Inflammatory macrophage treated with lipopolysaccharide for 4 hours (primary cell): Measurements from ENCODE around the gene DNAJC27.

ENCODE experiments used
- DNase-seq: peaks from one replicate; pipeline ENCODE4 v3.0.0-alpha.2; 2020

The DNAJC27 gene

DNA sequence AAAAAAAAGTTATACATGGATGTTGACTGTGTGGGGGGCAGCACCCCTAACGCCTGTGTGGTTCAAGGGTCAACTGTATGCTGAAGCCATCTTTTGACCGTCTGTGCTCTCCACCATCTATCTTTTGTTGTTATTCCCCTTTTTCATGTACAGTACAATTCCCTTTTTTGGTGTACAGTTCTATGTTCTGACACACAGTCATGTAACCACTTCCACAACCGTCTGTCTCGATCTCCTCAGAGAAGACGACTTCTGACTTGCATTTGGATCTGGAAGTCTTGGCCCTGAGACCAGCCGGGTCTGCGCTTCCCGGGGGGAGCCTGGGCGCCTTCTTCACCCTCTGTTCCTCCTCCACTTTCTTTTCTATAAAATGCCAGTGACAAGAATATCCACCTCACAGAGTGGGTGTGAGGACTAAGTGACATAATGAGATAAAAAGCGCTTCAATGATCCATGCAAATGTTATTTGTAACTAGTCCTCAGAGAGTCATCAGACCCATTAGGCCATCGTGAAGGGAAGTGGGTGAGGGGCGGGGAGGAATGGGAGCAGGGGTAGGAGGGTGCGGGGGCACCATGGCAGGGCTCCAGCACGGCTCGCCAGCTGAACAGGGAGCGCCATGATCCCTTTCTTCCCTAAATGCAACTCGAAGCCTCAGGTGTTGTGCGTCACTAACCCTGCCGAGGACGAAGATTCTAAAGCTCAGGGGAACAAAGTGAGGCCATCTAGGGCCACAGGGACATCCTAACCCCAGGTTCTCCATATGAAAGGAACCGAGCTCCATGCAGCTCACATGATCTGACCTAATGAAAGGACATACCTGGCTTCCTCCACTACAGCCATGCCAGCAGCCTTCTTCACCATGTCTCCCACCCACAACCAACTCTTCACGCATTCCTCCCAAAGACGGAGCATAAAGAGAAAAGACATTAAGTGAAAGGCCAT lies 68.3 kb downstream of the DNAJC27 start:
- DNase-seq = peak; percentile 25

DNA sequence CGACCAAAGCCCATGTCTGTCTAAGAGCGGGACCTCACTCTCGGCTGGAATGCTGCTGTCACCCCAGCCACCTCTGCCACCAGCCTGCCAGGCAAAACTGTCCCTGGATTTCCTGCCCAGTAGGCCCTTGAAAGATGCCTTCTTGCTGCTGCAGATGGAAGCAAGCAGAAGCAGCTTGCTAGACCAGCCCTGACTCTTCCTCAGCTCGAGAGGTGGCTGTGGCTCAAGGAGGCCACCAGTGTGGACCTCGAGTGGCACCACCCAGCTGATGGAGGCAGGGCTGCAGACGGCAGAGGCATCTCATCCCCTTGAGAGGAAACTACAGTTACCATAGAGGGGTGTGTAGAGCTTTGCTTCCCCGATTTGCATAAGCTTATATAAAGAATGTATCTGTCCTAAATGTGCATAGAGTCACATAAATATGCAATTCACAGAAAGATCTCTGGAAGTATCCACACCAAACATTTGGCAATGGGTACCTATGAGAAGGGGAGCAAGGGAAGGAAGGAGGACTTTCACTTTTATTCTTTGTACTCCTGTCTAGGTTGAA lies 72.3 kb downstream of the DNAJC27 start:
- DNase-seq = no peak

DNA sequence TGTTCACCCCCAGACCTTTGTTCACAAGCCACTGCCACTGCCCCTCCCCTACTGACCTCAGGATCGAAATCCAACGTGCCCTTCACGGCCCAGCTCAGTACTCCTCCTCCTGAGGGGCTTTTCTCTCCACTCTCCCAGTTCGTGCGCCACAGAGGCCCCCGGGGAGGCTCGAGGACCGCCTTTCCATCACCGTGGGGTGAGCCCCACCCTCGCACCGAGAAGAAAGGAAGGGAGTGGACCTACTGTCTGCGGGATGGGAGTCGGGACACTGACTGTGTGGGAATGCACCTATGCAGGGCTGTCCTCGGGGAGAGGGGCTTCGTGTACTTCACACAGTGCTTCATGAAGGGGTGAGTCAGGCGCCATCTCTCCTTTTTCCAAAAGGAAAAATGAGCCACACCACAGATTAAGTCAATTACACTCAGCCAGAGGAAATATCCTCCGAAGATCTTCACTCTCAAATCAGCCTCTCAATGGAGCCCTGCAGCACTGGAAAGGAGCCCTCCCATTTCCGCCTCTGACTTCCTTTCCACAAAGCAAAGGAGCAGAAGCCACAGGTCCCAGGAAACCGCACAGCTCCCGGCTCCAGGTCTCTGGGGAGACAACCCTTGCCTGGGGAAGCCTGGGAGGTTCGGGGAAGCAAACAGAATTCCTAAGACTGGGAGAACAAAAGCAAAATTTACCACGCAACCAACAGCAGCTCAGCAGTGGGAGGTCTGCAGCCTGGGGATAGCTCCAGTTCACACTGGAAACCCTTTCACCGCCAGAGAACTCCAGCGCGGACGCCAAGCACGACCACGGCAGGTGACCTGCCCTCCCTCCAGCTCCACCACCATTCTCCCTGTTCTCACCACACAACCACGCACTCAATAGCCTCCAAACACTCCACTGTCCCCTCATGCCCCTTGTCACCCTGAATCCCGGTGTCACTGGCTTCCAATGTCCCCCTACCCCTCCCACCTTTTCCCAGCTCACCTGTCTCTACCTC lies 73.3 kb downstream of the DNAJC27 start:
- no peak for DNase-seq

DNA sequence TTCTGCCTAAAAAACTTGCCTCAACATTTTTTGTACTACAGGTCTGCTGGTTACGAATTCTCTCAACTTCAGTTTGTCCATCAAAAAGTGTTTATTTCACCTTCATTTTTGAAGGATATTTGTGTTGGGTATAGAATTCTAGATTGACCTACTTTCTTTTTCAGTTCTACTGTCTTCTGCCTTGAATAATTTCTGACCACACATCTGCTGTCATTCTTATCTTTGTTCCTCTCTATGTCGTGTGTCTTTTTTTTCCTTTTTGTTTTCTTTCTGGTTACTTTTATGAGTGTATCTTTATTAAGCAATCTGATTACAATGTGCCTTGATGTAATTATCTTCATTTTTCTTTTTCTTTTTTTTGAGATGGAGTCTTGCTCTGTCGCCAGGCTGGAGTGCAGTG lies 77.0 kb downstream of the DNAJC27 start:
- DNase-seq = no peak

DNA sequence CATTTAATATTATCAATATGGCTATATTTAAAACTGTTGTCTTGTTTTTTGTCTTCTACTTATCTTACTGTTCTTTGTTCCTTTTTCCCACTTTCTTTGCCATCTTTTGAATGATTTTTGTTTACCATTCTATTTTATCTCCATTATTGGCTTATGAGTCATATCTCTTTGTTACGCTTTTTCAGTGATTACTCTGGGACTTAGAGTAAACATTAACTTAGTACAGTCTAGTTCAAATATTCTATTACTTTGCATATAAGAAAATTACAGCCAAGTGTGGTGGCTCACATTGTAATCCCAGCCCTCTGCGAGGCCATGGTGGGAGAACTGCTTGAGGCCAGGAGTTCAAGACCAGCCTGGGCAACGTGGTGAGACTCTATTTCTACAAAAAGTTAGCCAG lies 77.8 kb downstream of the DNAJC27 start:
- DNase-seq = no peak
